Measurements from ENCODE around the gene FAM181B. TPM values are rescaled to one million over a fixed set of nuclear protein-coding genes. Genes with fewer than 3 reads are reported as not detected.
A peak's percentile ranks its signal among the peaks of the same experiment; 100 is the strongest.

FAM181B gene
- total RNA-seq, 2 experiments from 2014 or later, result not detected

- Mint-ChIP-seq H3K4me3 (no peak overlapping the region), H3K27me3 (ENCODE audit: low read depth) (no peaks in the 10 kb centered on the region), H3K4me1 (ENCODE audit: low read depth) (peaks cover 23% of the 10 kb centered on the region), H3K36me3 (ENCODE audit: low read depth) (no peaks in the 10 kb centered on the region), H3K27ac (no peak overlapping the region), H3K9me3 (no peaks in the 10 kb centered on the region)
- CTCF ChIA-PET, result interaction anchor here (0.6 to 4.0 kb wide), 7 partner anchors 10 to 109 kb away, joined by 3 to 20 read pairs (median 6); no protein-coding TSS in a partner anchor
- DNase-seq, result no peak
- intact Hi-C loops (cut with micrococcal nuclease), result loop anchor here (1.0 to 5.0 kb wide), 3 partner anchors 25 to 314 kb away; partner anchors contain the start of genes DDIAS, FAM181B, PRCP and RAB30
Measured at GRCh38 chr11:82757660-82758357, 24.1 kb upstream of the FAM181B start.

GRCh38 chr11:82756765-82757639 is 23.3 kb upstream of the FAM181B start:
- H3K9me3 Mint-ChIP-seq, result no peaks in the 10 kb centered on the region
- peak; percentile 21 for DNase-seq
- CTCF ChIA-PET, result interaction anchor here (0.6 to 4.0 kb wide), 8 partner anchors 10 to 493 kb away, joined by 3 to 20 read pairs (median 5); no protein-coding TSS in a partner anchor
- no peaks in the 10 kb centered on the region for H3K27me3 Mint-ChIP-seq (ENCODE audit: low read depth)
- H3K36me3 Mint-ChIP-seq (ENCODE audit: low read depth), result no peaks in the 10 kb centered on the region
- intact Hi-C loops (cut with micrococcal nuclease), result loop anchor here (1.0 to 5.0 kb wide), 3 partner anchors 24 to 315 kb away; partner anchors contain the start of genes DDIAS, FAM181B, PRCP and RAB30
- peak overlapping the region; percentile 19 for H3K4me3 Mint-ChIP-seq
- no peak overlapping the region for H3K27ac Mint-ChIP-seq
- peaks cover 26% of the 10 kb centered on the region for H3K4me1 Mint-ChIP-seq (ENCODE audit: low read depth)

GRCh38 chr11:82754410-82754809 is 20.7 kb upstream of the FAM181B start:
- no peaks in the 10 kb centered on the region for H3K9me3 Mint-ChIP-seq

DNA sequence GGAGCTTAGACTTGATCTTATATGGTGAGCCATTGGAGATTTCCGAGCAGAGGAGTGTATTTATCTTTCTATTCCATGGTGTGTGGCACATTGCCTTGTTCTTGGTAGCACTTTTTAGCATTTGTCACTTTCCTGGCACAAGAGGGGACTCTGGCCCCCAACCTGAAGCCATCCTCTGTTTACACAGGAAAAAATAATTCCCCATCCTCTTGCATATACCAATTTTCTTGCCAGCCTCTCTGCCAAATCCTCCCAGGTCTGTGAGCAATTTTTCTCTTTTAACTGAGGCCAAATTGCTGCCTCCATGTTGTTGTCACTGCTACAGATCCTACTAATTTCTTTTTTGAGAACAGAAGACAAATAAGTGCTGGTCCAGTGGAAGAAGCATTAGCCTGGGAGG is 20.3 kb upstream of the FAM181B start:
- no peak overlapping the region for H3K4me3 Mint-ChIP-seq
- CTCF ChIA-PET, result interaction anchor here (1.2 kb wide), 1 partner anchor 152 kb away, joined by 3 read pairs; no protein-coding TSS in a partner anchor
- no peaks in the 10 kb centered on the region for H3K9me3 Mint-ChIP-seq
- H3K27me3 Mint-ChIP-seq (ENCODE audit: low read depth), result no peaks in the 10 kb centered on the region
- peaks cover 47% of the 10 kb centered on the region for H3K4me1 Mint-ChIP-seq (ENCODE audit: low read depth)
- no peak overlapping the region for H3K27ac Mint-ChIP-seq
- intact Hi-C loops (cut with micrococcal nuclease), result no loop called here
- no peaks in the 10 kb centered on the region for H3K36me3 Mint-ChIP-seq (ENCODE audit: low read depth)
- no peak for DNase-seq

More at GRCh38 chr11:82754410-82754809, 20.7 kb upstream of the FAM181B start:
- Mint-ChIP-seq H3K4me1 (ENCODE audit: low read depth) (peaks cover 47% of the 10 kb centered on the region), H3K27me3 (ENCODE audit: low read depth) (no peaks in the 10 kb centered on the region), H3K36me3 (ENCODE audit: low read depth) (no peaks in the 10 kb centered on the region), H3K4me3 (no peak overlapping the region), H3K27ac (no peak overlapping the region)
- intact Hi-C loops (cut with micrococcal nuclease), result no loop called here
- CTCF ChIA-PET, result interaction anchor here (1.2 kb wide), 1 partner anchor 151 kb away, joined by 3 read pairs; no protein-coding TSS in a partner anchor
- DNase-seq, result no peak

DNA sequence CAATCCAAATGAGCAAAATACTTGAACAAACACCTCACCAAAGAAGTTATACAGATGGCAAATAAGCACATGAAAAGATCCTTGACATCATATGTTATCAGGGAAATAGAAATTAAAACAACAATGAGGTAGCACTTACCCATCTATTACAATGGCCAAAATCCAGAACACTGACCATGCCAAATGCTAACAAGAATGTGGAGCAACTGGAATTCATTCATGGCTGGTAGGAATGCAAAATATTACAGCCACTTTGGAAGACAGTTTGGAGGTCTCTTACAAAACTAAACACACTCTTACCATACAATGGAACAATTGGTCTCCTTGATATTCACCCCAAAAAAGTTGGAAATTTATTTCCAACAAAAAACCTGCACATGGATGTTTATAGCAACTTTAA is 19.1 kb upstream of the FAM181B start:
- H3K36me3 Mint-ChIP-seq (ENCODE audit: low read depth), result no peaks in the 10 kb centered on the region
- DNase-seq, result no peak
- no peaks in the 10 kb centered on the region for H3K9me3 Mint-ChIP-seq
- CTCF ChIA-PET, result interaction anchor here (1.0 to 1.4 kb wide), 2 partner anchors 23 to 36 kb away, joined by 3 to 5 read pairs; no protein-coding TSS in a partner anchor
- no peak overlapping the region for H3K4me3 Mint-ChIP-seq
- no peak overlapping the region for H3K27ac Mint-ChIP-seq
- H3K4me1 Mint-ChIP-seq (ENCODE audit: low read depth), result peaks cover 41% of the 10 kb centered on the region
- H3K27me3 Mint-ChIP-seq (ENCODE audit: low read depth), result no peaks in the 10 kb centered on the region
- intact Hi-C loops (cut with micrococcal nuclease), result no loop called here

DNA sequence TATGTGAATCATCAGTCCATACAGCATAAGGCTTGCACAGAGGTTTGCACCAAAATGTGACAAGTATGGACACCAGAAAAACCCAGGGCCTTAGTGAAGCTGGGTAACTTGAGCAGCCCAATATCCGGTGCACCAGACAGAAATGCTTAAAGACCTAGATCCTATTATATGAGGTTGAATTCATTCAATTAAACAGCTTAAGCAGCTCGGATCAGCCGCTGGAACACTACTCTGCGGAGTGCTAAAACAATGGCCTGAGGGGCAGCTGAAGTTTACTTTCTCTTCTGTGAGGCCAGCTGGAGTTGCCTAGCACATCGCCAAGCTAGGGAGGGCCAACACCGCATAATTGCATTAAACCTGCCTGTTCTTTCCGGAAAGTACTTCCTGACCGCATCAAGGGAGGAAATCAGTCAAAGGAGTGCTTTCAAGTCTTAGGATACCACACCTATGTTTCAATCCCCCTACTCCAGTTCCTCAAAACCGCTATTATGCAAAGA is 17.0 kb upstream of the FAM181B start:
- H3K9me3 Mint-ChIP-seq, result no peaks in the 10 kb centered on the region
- no peaks in the 10 kb centered on the region for H3K27me3 Mint-ChIP-seq (ENCODE audit: low read depth)
- no peak overlapping the region for H3K27ac Mint-ChIP-seq
- CTCF ChIA-PET, result interaction anchor here (0.6 to 1.1 kb wide), 2 partner anchors 19 to 24 kb away, joined by 3 to 4 read pairs; no protein-coding TSS in a partner anchor
- H3K4me3 Mint-ChIP-seq, result peak overlapping the region; percentile 41
- H3K36me3 Mint-ChIP-seq (ENCODE audit: low read depth), result no peaks in the 10 kb centered on the region
- DNase-seq, result peak; percentile 53
- H3K4me1 Mint-ChIP-seq (ENCODE audit: low read depth), result peaks cover 26% of the 10 kb centered on the region
- intact Hi-C loops (cut with micrococcal nuclease), result no loop called here

GRCh38 chr11:82747471-82747870 is 13.8 kb upstream of the FAM181B start:
- Mint-ChIP-seq H3K4me3 (no peak overlapping the region), H3K9me3 (peaks cover 5% of the 10 kb centered on the region), H3K27ac (no peak overlapping the region), H3K27me3 (ENCODE audit: low read depth) (no peaks in the 10 kb centered on the region), H3K36me3 (ENCODE audit: low read depth) (no peaks in the 10 kb centered on the region), H3K4me1 (ENCODE audit: low read depth) (peaks cover 26% of the 10 kb centered on the region)
- intact Hi-C loops (cut with micrococcal nuclease), result no loop called here
- DNase-seq, result no peak
- CTCF ChIA-PET, result no interaction called here

DNA sequence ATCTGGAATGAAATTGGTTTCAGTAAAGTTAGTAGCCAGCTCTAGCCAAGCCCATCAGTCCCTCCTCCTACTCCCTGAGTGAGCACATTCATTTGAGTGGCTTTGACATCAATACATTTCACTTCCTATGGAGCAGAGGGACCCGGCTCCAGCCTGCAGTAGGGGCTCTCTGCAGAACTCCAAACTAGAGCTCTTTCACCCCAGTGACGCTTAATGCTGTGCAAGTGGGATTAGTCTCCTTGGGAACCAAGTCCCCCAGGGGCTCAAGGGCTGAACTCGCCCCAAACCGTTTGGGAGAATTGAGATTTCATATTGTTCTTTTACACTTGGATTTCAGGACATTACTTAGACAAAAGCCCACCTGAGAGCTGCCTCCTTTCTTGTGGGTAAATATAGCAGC is 4.4 kb upstream of the FAM181B start:
- no peak for DNase-seq
- Mint-ChIP-seq H3K27ac (no peak overlapping the region), H3K27me3 (ENCODE audit: low read depth) (peaks cover 11% of the 10 kb centered on the region), H3K9me3 (no peaks in the 10 kb centered on the region), H3K36me3 (ENCODE audit: low read depth) (no peaks in the 10 kb centered on the region), H3K4me1 (ENCODE audit: low read depth) (no peaks in the 10 kb centered on the region), H3K4me3 (no peak overlapping the region)
- CTCF ChIA-PET, result interaction anchor here (0.7 to 1.4 kb wide), 2 partner anchors 22 to 556 kb away, joined by 3 to 4 read pairs; no protein-coding TSS in a partner anchor
- intact Hi-C loops (cut with micrococcal nuclease), result no loop called here

DNA sequence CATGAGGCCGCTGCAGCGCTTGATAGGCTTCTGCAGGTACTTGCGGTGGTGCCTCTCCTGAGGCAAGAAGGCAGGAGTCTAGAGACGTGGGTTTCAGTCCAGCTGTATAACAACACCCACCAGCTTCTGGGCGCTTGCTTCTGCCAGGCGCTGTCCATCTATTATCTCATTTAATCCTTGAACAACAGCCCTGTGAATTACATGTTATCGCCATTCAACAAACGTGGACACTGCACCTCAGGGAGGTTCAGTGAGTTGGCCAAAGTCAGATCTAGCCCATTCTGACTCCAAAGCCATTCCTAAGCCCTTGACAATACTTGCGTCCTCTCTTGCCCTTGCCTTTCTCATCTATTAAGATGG is 436 bp upstream of the FAM181B start:
- Mint-ChIP-seq H3K36me3 (ENCODE audit: low read depth) (no peaks in the 10 kb centered on the region), H3K4me3 (peak overlapping the region; percentile 68), H3K4me1 (ENCODE audit: low read depth) (peaks cover 14% of the 10 kb centered on the region), H3K27ac (no peak overlapping the region), H3K9me3 (no peaks in the 10 kb centered on the region), H3K27me3 (ENCODE audit: low read depth) (peaks cover 28% of the 10 kb centered on the region)
- intact Hi-C loops (cut with micrococcal nuclease), result loop anchor here (5.0 kb wide), 2 partner anchors 128 to 458 kb away; partner anchors contain the start of gene ANKRD42
- CTCF ChIA-PET, result interaction anchor here (0.8 to 1.6 kb wide), 6 partner anchors 11 to 558 kb away, joined by 3 to 8 read pairs (median 3); no protein-coding TSS in a partner anchor
- no peak for DNase-seq

DNA sequence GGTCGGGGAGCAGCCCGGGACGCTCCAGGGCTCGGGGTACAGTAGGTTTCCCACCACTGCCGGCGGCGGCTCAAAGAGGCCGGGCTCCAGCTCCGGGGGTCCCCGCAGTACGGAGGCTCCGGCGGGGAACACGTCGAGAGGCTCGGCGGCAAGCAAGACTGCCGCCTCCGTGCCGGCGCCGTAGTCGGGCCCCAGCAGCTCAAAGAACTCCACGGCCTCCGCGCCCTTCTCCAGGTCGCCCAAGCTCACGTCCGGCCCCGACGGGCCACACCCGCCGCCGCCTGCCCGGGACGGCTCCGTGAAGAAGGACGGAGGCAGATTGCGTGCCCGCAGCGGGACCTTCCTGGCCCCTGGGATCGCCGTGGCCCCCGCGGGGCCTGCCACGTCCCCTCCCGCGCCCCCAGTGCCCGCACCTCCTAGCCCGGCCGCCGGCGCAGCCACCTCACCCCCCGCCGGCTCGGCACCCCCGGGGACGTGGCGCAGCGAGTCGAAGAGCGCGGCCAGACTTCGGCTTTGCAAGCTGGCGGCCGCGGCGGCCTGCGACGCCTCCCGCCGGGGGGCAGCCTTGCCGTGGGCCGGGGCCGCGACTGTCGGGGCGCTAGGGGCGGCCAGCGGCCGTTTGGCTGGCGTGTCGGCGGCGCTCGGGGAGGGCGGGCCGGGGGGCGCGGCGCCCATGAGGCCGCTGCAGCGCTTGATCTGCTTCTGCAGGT is 775 bp downstream of the FAM181B start:
- Mint-ChIP-seq H3K27me3 (ENCODE audit: low read depth) (peaks cover 28% of the 10 kb centered on the region), H3K27ac (no peak overlapping the region), H3K9me3 (no peaks in the 10 kb centered on the region), H3K4me1 (ENCODE audit: low read depth) (peaks cover 14% of the 10 kb centered on the region), H3K4me3 (peak overlapping the region; percentile 68), H3K36me3 (ENCODE audit: low read depth) (no peaks in the 10 kb centered on the region)
- CTCF ChIA-PET, result interaction anchor here (1.0 to 1.7 kb wide), 9 partner anchors 10 to 559 kb away, joined by 3 to 8 read pairs (median 3); no protein-coding TSS in a partner anchor
- peak; percentile 20 for DNase-seq
- intact Hi-C loops (cut with micrococcal nuclease), result loop anchor here (1.0 to 5.0 kb wide), 3 partner anchors 24 to 459 kb away; partner anchors contain the start of gene ANKRD42

DNA sequence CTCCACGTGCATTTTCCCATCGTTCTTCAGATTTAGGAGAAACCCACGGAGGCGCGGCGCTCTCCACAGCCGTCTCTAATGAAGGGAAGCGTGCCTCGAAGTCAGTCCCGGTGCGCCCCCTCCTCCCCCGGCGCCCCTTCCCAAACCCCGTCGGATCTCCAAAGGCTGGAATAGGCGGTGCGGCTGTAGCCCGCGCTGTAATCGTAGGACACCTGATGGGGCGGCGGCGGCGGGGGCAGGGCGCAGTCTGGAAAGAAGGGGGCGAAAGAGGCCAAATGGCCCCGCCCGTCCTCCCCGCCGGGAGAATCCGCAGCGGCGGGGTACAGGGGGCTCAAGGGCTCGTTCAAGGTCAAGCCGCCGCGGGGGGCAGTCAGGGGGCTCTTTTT is 1.3 kb downstream of the FAM181B start:
- H3K36me3 Mint-ChIP-seq (ENCODE audit: low read depth), result no peaks in the 10 kb centered on the region
- peaks cover 14% of the 10 kb centered on the region for H3K4me1 Mint-ChIP-seq (ENCODE audit: low read depth)
- H3K27ac Mint-ChIP-seq, result no peak overlapping the region
- DNase-seq, result no peak
- H3K4me3 Mint-ChIP-seq, result peak overlapping the region; percentile 26
- peaks cover 28% of the 10 kb centered on the region for H3K27me3 Mint-ChIP-seq (ENCODE audit: low read depth)
- intact Hi-C loops (cut with micrococcal nuclease), result loop anchor here (5.0 kb wide), 2 partner anchors 130 to 460 kb away; partner anchors contain the start of gene ANKRD42
- H3K9me3 Mint-ChIP-seq, result no peaks in the 10 kb centered on the region
- CTCF ChIA-PET, result interaction anchor here (1.0 to 1.7 kb wide), 3 partner anchors 15 to 467 kb away, joined by 3 to 4 read pairs (median 4); no protein-coding TSS in a partner anchor

All from activated naive CD4-positive, alpha-beta T cell treated with anti-CD3 and anti-CD28 coated beads for 36 hours (primary cell).